Daoy (cell line): ENCODE data around the gene ANO3. TPM values are rescaled to one million over a fixed set of nuclear protein-coding genes. Genes with fewer than 3 reads are reported as not detected.
"Not testable (repeated sequence)": the region's sequence is repeated elsewhere in the genome, so short reads cannot be mapped to it uniquely, and the experiment has no call there.

ENCODE experiments used
- DNase-seq: peaks from one replicate; pipeline ENCODE4 v3.0.0-alpha.2; 2015; ENCODE audit warnings: low read depth
- total RNA-seq: library from RNA; depleted of rRNA; stranded (reverse); fragments of >200 nt; shearing (Covaris generic); gene quantifications from 2 replicates; pipeline ENCODE4 v1.2.3, GENCODE V29; 2014

Gene ANO3
- total RNA-seq, 1 experiment from 2014 or later, result not detected

- peak; percentile 34 for DNase-seq
Measured at GRCh38 chr11:26622181-26622580, 290.3 kb downstream of the ANO3 start.

GRCh38 chr11:26623076-26623659 lies 291.2 kb downstream of the ANO3 start:
- peak; percentile 15 for DNase-seq

GRCh38 chr11:26626346-26626745 lies 294.4 kb downstream of the ANO3 start:
- peak; percentile 10 for DNase-seq

- no peak for DNase-seq
Measured at GRCh38 chr11:26632691-26633159, 300.8 kb downstream of the ANO3 start.

- not testable (repeated sequence) for DNase-seq
Measured at GRCh38 chr11:26643314-26643713, 311.4 kb downstream of the ANO3 start.

GRCh38 chr11:26649884-26650283 lies 318.0 kb downstream of the ANO3 start:
- peak; percentile 68 for DNase-seq

- no peak for DNase-seq
Measured at GRCh38 chr11:26651916-26652315, 320.0 kb downstream of the ANO3 start.

- no peak for DNase-seq
Measured at GRCh38 chr11:26655287-26655686, 323.4 kb downstream of the ANO3 start.

GRCh38 chr11:26662916-26663315 lies 331.0 kb downstream of the ANO3 start:
- no peak for DNase-seq

- DNase-seq, result no peak
Measured at GRCh38 chr11:26665036-26665435, 333.1 kb downstream of the ANO3 start.

- DNase-seq, result no peak
Measured at GRCh38 chr11:26665946-26666345, 334.0 kb downstream of the ANO3 start.

GRCh38 chr11:26675233-26675928 lies 343.5 kb downstream of the ANO3 start:
- DNase-seq, result no peak

- no peak for DNase-seq
Measured at GRCh38 chr11:26676641-26677040, 344.7 kb downstream of the ANO3 start.

GRCh38 chr11:26677566-26677965 lies 345.6 kb downstream of the ANO3 start:
- DNase-seq, result no peak

GRCh38 chr11:26687351-26687750 lies 355.4 kb downstream of the ANO3 start:
- DNase-seq, result no peak

- no peak for DNase-seq
Measured at GRCh38 chr11:26688701-26689100, 356.8 kb downstream of the ANO3 start.

- DNase-seq, result no peak
Measured at GRCh38 chr11:26696330-26696729, 364.4 kb downstream of the ANO3 start.

- DNase-seq, result no peak
Measured at GRCh38 chr11:26698224-26698623, 366.3 kb downstream of the ANO3 start.

- no peak for DNase-seq
Measured at GRCh38 chr11:26700574-26701235, 368.8 kb downstream of the ANO3 start.

- no peak for DNase-seq
Measured at GRCh38 chr11:26702406-26702805, 370.5 kb downstream of the ANO3 start.

- no peak for DNase-seq
Measured at GRCh38 chr11:26703411-26704191, 371.7 kb downstream of the ANO3 start.

- DNase-seq, result peak; percentile 33
Measured at GRCh38 chr11:26704249-26704648, 372.3 kb downstream of the ANO3 start.
